Measurements from ENCODE around the gene SKIDA1.

GRCh38 chr10:21521751-21522533 is 3.5 kb downstream of the SKIDA1 start:
- TF ChIP-seq EP300 (IDR thresholded peaks at IDR 0.05): no peak
- TF ChIP-seq, protein P1, sequence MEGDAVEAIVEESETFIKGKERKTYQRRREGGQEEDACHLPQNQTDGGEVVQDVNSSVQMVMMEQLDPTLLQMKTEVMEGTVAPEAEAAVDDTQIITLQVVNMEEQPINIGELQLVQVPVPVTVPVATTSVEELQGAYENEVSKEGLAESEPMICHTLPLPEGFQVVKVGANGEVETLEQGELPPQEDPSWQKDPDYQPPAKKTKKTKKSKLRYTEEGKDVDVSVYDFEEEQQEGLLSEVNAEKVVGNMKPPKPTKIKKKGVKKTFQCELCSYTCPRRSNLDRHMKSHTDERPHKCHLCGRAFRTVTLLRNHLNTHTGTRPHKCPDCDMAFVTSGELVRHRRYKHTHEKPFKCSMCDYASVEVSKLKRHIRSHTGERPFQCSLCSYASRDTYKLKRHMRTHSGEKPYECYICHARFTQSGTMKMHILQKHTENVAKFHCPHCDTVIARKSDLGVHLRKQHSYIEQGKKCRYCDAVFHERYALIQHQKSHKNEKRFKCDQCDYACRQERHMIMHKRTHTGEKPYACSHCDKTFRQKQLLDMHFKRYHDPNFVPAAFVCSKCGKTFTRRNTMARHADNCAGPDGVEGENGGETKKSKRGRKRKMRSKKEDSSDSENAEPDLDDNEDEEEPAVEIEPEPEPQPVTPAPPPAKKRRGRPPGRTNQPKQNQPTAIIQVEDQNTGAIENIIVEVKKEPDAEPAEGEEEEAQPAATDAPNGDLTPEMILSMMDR (IDR thresholded peaks at IDR 0.05): no peak
